ENCODE results near the gene ALDH3A1. TPM values are rescaled to one million over a fixed set of nuclear protein-coding genes. Genes with fewer than 3 reads are reported as not detected.

The ALDH3A1 gene
- total and polyA plus RNA-seq, 2 of the 4 experiments (the other 2 are of a cell fraction): not detected

- TF ChIP-seq CHD1 (IDR thresholded peaks at IDR 0.05; ENCODE audit: low read depth, low read length): no peak
These were observed 5.0 kb upstream of the ALDH3A1 start (continued) for GRCh38 chr17:19753051-19753509.

DNA sequence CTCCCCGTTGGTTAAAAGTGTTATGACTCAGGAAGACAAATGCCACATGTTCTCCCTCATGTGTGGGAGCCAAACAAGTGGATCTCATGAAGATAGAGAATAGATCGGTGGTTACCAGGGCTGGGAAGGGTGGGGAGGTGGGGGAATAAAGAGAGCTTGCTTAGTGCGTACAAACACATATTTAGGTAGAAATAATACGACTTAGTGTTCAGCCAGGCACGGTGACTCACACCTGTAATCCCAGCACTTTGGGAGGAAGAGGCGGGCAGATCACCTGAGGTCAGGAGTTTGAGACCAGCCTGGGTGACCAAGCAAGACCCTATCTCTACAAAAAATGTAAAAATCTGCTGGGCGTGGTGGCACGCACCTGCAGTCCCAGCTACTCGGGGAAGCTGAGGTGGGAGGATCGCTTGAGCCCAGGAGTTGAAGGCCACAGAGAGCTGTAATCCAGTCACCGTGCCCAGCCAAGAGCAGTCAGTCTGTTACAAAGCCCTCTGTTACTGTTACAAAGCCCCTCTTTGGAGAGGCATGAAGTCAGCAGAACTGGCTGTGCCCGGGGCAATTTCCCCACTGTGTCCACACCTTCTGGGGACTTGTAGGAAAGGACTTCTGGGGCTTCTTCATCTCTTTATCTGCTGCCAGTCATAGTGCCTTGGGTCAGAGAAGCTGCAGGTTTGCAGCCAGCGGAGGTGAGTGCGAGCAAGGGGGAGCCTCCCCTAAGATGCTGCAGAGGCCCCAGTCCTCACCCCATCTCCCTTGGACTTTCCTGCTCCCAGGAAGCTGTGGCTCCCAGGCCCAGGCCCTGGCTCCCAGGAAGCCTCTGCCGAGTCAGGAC is 4.3 kb upstream of the ALDH3A1 start:
- ChIA-PET POLR2A (ENCODE audit: unreplicated experiment) (interaction anchor here (0.6 kb wide), 1 partner anchor 225 kb away, joined by 3 read pairs; no protein-coding TSS in a partner anchor), CTCF (interaction anchor here (0.7 to 2.6 kb wide), 4 partner anchors 9 to 390 kb away, joined by 3 to 11 read pairs (median 4); partner anchors contain the start of gene B9D1)
- Histone ChIP-seq H2BK20ac (ENCODE audit: low read depth, low read length) (peak overlapping the region; percentile 36), H4K8ac (ENCODE audit: low read depth in 2 of 2, low read length in 2 of 2) (peak overlapping the region in 1 of 2 experiments; percentile 37; a peak in 2 of 4 replicates), H3K9me3 (ENCODE audit: control insufficient read depth, insufficient read depth, low read length) (no peaks in the 10 kb centered on the region), H4K91ac (ENCODE audit: insufficient read depth, low read depth, low read length) (no peak overlapping the region; the same call in 1 of the 2 replicates), H3K4me2 (ENCODE audit: low read depth, low read length) (no peak overlapping the region), H3K27me3 (ENCODE audit: control insufficient read depth, insufficient read depth, low read length) (peaks cover 38% of the 10 kb centered on the region), H3K4me3 (ENCODE audit: insufficient read depth, low read depth, low read length) (no peak overlapping the region), H3K36me3 (ENCODE audit: control insufficient read depth, insufficient read depth, low read length) (no peaks in the 10 kb centered on the region), H3K18ac (ENCODE audit: low read depth, low read length) (no peak overlapping the region), H3K56ac (ENCODE audit: extremely low read depth, insufficient read depth, low read length) (no peak overlapping the region), H2AFZ (replicated peaks; ENCODE audit: low read length, poor library complexity) (peak overlapping the region; percentile 76), H4K5ac (ENCODE audit: low read depth, low read length) (peak overlapping the region; percentile 80; the same call in 1 of the 2 replicates), H2BK5ac (ENCODE audit: low read depth, low read length, poor library complexity, severe bottlenecking) (peak overlapping the region; percentile 18), H3K27ac (ENCODE audit: insufficient read depth, low read length) (no peak overlapping the region), H2AK5ac (ENCODE audit: low read depth, low read length) (no peak overlapping the region), H3K9me1 (ENCODE audit: insufficient read depth, low read length) (0 out of 2 replicates have a peak, but pooled peaks cover 4% of the 10 kb centered on the region), H3K4ac (ENCODE audit: low read depth, low read length) (peak overlapping the region; percentile 36), H2AK9ac (replicated peaks; ENCODE audit: low read depth, low read length, poor library complexity) (peak overlapping the region; percentile 8), H2BK120ac (ENCODE audit: low read depth, low read length) (peak overlapping the region; percentile 65), H2BK15ac (ENCODE audit: low read depth, low read length) (no peak overlapping the region; the same call in 2 of the 3 replicates), H4K20me1 (ENCODE audit: insufficient read depth, low read length) (no peaks in the 10 kb centered on the region; the same call in 1 of the 2 replicates), H3K79me1 (ENCODE audit: low read depth in 1 of 2, low read length in 2 of 2) (no peaks in the 10 kb centered on the region), H3K9ac (ENCODE audit: low read depth, low read length) (no peak overlapping the region), H3K23ac (ENCODE audit: low read depth, low read length) (no peak overlapping the region), H3K4me1 (ENCODE audit: control insufficient read depth, insufficient read depth, low read length) (peaks cover 4% of the 10 kb centered on the region), H3K14ac (replicated peaks; ENCODE audit: low read depth, low read length) (peak overlapping the region; percentile 62; the same call in 1 of the 2 replicates)
- in situ Hi-C loops (cut with MboI; ENCODE audit: low sequenced_read_pairs): no loop called here
- no TSS peak for BruUV-seq (replicated peaks)
- ATAC-seq (ENCODE audit: low read depth) (no peak), DNase-seq (no peak)
- dilution Hi-C loops (cut with HindIII; ENCODE audit: low sequenced_read_pairs, unreplicated experiment): no loop called here
- 96% methylated on average over 4 of the region's 15 CpGs; no CpG with 5 or more reads in 1 of the 2 experiments for WGBS, 2 experiments (ENCODE audit: extremely low coverage in 2 of 2, insufficient read length in 1 of 2)
- intact Hi-C loops (cut with micrococcal nuclease): no loop called here
- TF ChIP-seq CEBPB (IDR thresholded peaks at IDR 0.05; ENCODE audit: low read depth, low read length): no peak
- TF ChIP-seq, protein P1, sequence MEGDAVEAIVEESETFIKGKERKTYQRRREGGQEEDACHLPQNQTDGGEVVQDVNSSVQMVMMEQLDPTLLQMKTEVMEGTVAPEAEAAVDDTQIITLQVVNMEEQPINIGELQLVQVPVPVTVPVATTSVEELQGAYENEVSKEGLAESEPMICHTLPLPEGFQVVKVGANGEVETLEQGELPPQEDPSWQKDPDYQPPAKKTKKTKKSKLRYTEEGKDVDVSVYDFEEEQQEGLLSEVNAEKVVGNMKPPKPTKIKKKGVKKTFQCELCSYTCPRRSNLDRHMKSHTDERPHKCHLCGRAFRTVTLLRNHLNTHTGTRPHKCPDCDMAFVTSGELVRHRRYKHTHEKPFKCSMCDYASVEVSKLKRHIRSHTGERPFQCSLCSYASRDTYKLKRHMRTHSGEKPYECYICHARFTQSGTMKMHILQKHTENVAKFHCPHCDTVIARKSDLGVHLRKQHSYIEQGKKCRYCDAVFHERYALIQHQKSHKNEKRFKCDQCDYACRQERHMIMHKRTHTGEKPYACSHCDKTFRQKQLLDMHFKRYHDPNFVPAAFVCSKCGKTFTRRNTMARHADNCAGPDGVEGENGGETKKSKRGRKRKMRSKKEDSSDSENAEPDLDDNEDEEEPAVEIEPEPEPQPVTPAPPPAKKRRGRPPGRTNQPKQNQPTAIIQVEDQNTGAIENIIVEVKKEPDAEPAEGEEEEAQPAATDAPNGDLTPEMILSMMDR (conservative IDR thresholded peaks at IDR 0.05; ENCODE audit: low read depth, low read length): no peak
- no peak for TF ChIP-seq ELK1 (IDR thresholded peaks at IDR 0.05; ENCODE audit: borderline replicate concordance, low read depth, low read length)
- TF ChIP-seq CHD1 (IDR thresholded peaks at IDR 0.05; ENCODE audit: low read depth, low read length): no peak
- no peak for TF ChIP-seq POLR2A (IDR thresholded peaks at IDR 0.05; ENCODE audit: low read depth, low read length)
- no peak for TF ChIP-seq NFE2L2 (IDR thresholded peaks at IDR 0.05; ENCODE audit: low read depth, low read length)
- no peak for TF ChIP-seq RFX5 (IDR thresholded peaks at IDR 0.05; ENCODE audit: low read depth, low read length)
- TF ChIP-seq RAD21 (IDR thresholded peaks at IDR 0.05; ENCODE audit: low read length): no peak
- TF ChIP-seq BHLHE40 (IDR thresholded peaks at IDR 0.05; ENCODE audit: low read depth, low read length): no peak
- TF ChIP-seq USF2 (IDR thresholded peaks at IDR 0.05; ENCODE audit: low read depth, low read length): no peak
- no peak for TF ChIP-seq RCOR1 (IDR thresholded peaks at IDR 0.05; ENCODE audit: insufficient replicate concordance, low read length)
